GM18868 (cell line): Measurements from ENCODE around the gene PAXX.

ENCODE experiments used
- ATAC-seq: cut with Tn5 transposase; IDR thresholded peaks from one replicate; pipeline ENCODE4 v1.9.1; 2021; ENCODE audit warnings: mild to moderate bottlenecking, moderate library complexity; ENCODE audit not compliant: unreplicated experiment

The PAXX gene

GRCh38 chr9:136991993-136992818 is at the start of gene PAXX:
PAXX (plus strand) TSS chr9:136992422; CDS start chr9:136992444, 22 bp downstream.
- ATAC-seq = peak; percentile 83

GRCh38 chr9:136942881-136943230 is 49.4 kb upstream of the PAXX start:
- no peak for ATAC-seq

GRCh38 chr9:136943291-136944211 is 48.7 kb upstream of the PAXX start:
- peak; percentile 11 for ATAC-seq

- peak; percentile 39 for ATAC-seq
Observed at GRCh38 chr9:136944212-136944518, 48.1 kb upstream of the PAXX start.

GRCh38 chr9:136944519-136945332 is 47.5 kb upstream of the PAXX start, which contains the start of the genes C8G and FBXW5:
C8G (plus strand) TSS chr9:136945243; CDS start chr9:136945321, 78 bp downstream.
FBXW5 (minus strand) TSS chr9:136944738; CDS start chr9:136944083, 655 bp downstream.
- ATAC-seq = peak; percentile 79

- no peak for ATAC-seq
Observed at GRCh38 chr9:136945333-136946227, 46.6 kb upstream of the PAXX start.

GRCh38 chr9:136946228-136947027 is 45.8 kb upstream of the PAXX start:
- ATAC-seq = no peak

- ATAC-seq = no peak
Observed at GRCh38 chr9:136947028-136947891, 45.0 kb upstream of the PAXX start.

GRCh38 chr9:136947955-136948510 is 44.2 kb upstream of the PAXX start:
- no peak for ATAC-seq

- ATAC-seq = no peak
Observed at GRCh38 chr9:136949239-136949816, 42.9 kb upstream of the PAXX start.

GRCh38 chr9:136949817-136950655 is 42.2 kb upstream of the PAXX start:
- peak; percentile 88 for ATAC-seq

GRCh38 chr9:136950656-136951276 is 41.5 kb upstream of the PAXX start:
- ATAC-seq = no peak

- no peak for ATAC-seq
Observed at GRCh38 chr9:136951541-136952320, 40.5 kb upstream of the PAXX start, which contains the start of gene LCN12. LCN12 (plus strand) TSS chr9:136952273; CDS start chr9:136952328, 55 bp downstream.

GRCh38 chr9:136952321-136952850 is 39.8 kb upstream of the PAXX start:
- ATAC-seq = no peak
